GM12874 (cell line): ENCODE measurements around the gene FKBP7.

ENCODE experiments used
- CTCF ChIP-seq: IDR thresholded peaks from 2 replicates; pipeline ENCODE4 v1.5.1; 2011; ENCODE audit warnings: low read depth, mild to moderate bottlenecking, control low read depth, low read length, moderate library complexity; ENCODE audit not compliant: insufficient read depth

Gene FKBP7

GRCh38 chr2:178428396-178428806 lies 50.0 kb downstream of the FKBP7 start:
- no peak for TF ChIP-seq CTCF

- no peak for TF ChIP-seq CTCF
Observed at GRCh38 chr2:178427458-178427857, 50.9 kb downstream of the FKBP7 start.

- TF ChIP-seq CTCF: no peak
Observed at GRCh38 chr2:178426388-178426787, 52.0 kb downstream of the FKBP7 start.

- TF ChIP-seq CTCF: no peak
Observed at GRCh38 chr2:178425255-178425827, 53.1 kb downstream of the FKBP7 start.

- TF ChIP-seq CTCF: no peak
Observed at GRCh38 chr2:178422097-178422496, 56.3 kb downstream of the FKBP7 start.

GRCh38 chr2:178420463-178420999 lies 57.9 kb downstream of the FKBP7 start:
- no peak for TF ChIP-seq CTCF

- TF ChIP-seq CTCF: peak; percentile 6; the same call in 1 of the 2 replicates
Observed at GRCh38 chr2:178419123-178419522, 59.3 kb downstream of the FKBP7 start.
